ENCODE data around the gene PAX1.

The PAX1 gene

DNA sequence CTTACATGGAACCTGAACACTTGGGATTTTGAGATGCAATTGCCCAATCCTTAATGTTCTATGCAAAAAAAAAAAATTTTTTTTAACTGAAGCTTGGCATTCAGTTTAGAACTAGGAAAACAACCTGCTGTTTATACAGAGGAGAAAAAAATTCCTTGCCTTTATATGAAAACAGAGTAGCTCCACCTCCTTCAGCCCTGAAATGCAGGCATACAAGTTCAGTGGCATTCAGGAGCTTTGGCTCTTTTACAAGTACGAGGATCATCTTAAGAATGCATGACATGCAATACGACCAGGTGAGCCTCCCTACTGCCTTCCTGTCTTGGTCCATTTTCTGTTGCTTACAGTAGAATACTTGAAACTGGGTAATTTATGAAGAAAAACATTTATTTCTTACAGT, 20.4 kb downstream of the PAX1 start:
- POLR2A ChIA-PET: no interaction called here
- DNase-seq (ENCODE audit: extremely low spot score): no peak
- TF ChIP-seq, protein P1, sequence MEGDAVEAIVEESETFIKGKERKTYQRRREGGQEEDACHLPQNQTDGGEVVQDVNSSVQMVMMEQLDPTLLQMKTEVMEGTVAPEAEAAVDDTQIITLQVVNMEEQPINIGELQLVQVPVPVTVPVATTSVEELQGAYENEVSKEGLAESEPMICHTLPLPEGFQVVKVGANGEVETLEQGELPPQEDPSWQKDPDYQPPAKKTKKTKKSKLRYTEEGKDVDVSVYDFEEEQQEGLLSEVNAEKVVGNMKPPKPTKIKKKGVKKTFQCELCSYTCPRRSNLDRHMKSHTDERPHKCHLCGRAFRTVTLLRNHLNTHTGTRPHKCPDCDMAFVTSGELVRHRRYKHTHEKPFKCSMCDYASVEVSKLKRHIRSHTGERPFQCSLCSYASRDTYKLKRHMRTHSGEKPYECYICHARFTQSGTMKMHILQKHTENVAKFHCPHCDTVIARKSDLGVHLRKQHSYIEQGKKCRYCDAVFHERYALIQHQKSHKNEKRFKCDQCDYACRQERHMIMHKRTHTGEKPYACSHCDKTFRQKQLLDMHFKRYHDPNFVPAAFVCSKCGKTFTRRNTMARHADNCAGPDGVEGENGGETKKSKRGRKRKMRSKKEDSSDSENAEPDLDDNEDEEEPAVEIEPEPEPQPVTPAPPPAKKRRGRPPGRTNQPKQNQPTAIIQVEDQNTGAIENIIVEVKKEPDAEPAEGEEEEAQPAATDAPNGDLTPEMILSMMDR (IDR thresholded peaks at IDR 0.05; ENCODE audit: control extremely low read depth, extremely low read depth, low read depth, missing control alignments): no peak
- CTCF ChIA-PET: no interaction called here

DNA sequence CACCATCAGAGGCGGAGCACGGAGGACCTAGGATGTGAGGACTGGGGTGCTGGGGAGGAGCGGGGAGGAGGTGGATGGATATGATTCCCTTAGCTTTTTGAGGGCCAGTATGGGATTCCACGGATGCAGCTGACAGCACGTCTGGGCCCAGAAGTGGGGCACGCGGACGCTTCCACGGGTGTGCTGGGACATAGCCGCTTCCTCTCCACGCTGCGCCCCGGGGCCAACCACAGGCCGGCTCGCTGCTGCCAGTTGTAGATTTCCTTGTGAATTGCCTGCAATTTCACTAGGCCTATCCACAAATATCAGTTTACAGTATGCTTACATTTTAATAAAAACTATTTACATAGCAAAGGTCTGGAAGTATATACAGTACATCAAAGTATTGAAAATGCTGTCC, 23.9 kb downstream of the PAX1 start:
- DNase-seq (ENCODE audit: extremely low spot score): no peak
- TF ChIP-seq, protein P1 (IDR thresholded peaks at IDR 0.05; ENCODE audit: control extremely low read depth, extremely low read depth, low read depth, missing control alignments): no peak
- ChIA-PET POLR2A (no interaction called here), CTCF (interaction anchor here (2.5 kb wide), 1 partner anchor 10 kb away, joined by 11 read pairs; no protein-coding TSS in a partner anchor)

DNA sequence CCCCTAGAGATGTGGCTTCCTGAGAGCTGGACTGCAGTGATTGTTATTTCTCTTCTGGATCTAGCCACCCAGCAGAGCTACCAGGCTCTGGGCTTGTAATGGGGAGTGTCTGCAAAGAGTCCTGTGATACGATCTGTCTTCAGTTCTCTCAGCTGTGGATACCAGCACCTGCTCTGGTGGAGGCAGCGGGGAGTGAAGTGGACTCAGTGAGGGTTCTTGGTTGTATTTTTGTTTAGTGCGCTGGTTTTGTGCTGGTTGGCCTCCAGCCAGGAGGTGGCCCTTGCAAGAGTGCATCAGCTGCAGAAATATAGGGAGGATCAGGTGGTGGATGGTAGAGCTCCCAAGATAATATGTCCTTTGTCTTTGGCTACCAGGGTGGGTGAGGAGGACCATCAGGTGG, 33.7 kb downstream of the PAX1 start:
- ChIA-PET POLR2A (no interaction called here), CTCF (interaction anchor here (1.1 to 3.8 kb wide), 2 partner anchors 15 to 19 kb away, joined by 3 to 15 read pairs; no protein-coding TSS in a partner anchor)
- DNase-seq (ENCODE audit: extremely low spot score): no peak
- TF ChIP-seq, protein P1 (IDR thresholded peaks at IDR 0.05; ENCODE audit: control extremely low read depth, extremely low read depth, low read depth, missing control alignments): no peak

DNA sequence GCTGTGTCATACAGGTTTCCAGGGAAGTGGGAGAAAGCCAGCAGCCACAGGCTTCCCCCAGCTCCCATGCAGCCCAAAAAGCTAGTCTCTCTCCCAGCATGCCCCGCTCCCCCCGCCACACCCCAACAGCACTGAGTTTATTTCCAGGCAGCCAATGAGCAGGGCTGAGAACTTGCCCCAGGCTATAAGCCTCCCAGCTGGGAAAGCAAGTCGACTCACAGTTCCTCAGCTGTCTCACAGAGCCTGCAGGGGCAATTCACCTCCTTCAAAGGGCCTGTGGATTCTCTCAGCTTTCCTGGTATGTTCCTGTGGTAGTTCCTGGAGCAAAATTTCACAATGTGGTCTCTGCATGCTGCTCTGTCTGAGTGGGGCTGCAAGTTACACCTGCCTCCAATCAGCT, 34.2 kb downstream of the PAX1 start:
- no peak for DNase-seq (ENCODE audit: extremely low spot score)
- CTCF ChIA-PET: interaction anchor here (1.1 kb wide), 1 partner anchor 15 kb away, joined by 3 read pairs; no protein-coding TSS in a partner anchor
- TF ChIP-seq, protein P1 (IDR thresholded peaks at IDR 0.05; ENCODE audit: control extremely low read depth, extremely low read depth, low read depth, missing control alignments): no peak
- POLR2A ChIA-PET: no interaction called here

DNA sequence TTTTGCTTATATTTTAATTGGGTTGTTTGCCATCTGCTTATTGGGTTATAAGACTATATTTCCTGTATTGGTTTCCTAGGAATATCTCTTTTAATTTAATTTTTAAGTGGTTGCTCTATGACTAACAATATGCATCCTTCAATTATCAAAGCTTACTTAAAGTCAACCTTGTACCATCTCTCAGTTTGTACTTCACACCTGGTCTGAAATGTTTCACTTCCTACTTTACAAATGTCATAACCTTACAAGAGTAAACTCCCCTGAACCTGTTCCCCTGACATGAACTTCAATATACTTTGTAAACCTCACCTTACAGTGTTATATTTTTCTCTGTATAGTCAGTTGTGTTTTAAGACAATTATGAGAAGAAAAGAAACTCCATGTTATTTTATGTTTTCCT, 35.8 kb downstream of the PAX1 start:
- POLR2A ChIA-PET: no interaction called here
- CTCF ChIA-PET: no interaction called here

DNA sequence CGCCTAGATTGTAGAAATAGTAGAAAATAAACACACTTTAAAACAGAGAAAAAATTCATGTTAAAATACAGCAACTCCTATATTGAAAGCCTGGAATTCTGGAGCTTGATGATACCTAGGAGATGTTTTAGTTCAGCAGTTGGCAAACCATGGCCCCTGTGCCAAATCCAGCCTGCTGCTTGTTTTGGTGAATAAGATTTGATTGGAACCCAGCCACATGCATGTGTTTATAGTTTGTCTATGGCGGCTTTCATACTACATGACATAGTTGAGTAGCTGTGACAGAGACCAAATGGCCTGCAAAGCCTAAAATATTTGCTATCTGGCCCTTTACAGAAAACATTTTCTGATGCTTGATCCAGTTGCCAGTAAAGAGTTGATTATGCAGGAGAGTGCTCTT, 57.2 kb downstream of the PAX1 start:
- DNase-seq (ENCODE audit: extremely low spot score): no peak
- CTCF ChIA-PET: interaction anchor here (1.2 kb wide), 1 partner anchor 13 kb away, joined by 4 read pairs; no protein-coding TSS in a partner anchor
- TF ChIP-seq, protein P1 (IDR thresholded peaks at IDR 0.05; ENCODE audit: control extremely low read depth, extremely low read depth, low read depth, missing control alignments): no peak
- POLR2A ChIA-PET: no interaction called here

More for the DNA sequence above, 35.8 kb downstream of the PAX1 start:
- no peak for DNase-seq (ENCODE audit: extremely low spot score)
- TF ChIP-seq, protein P1 (IDR thresholded peaks at IDR 0.05; ENCODE audit: control extremely low read depth, extremely low read depth, low read depth, missing control alignments): no peak
